LNCaP clone FGC (cell line): Measurements from ENCODE around the gene NECTIN3.

Experiments
- DNase-seq: peaks from one replicate; pipeline ENCODE4 v3.0.0-alpha.2; 2011; ENCODE audit warnings: low read depth
- H3K4me3 ChIP-seq: 2 replicates; pipeline ENCODE4 v1.5.1; 2011; ENCODE audit warnings: mild to moderate bottlenecking, low read depth, low read length, control low read depth
- TF ChIP-seq, protein P1 (sequence below): IDR thresholded peaks from 2 replicates; pipeline ENCODE4 v1.5.1; 2012; ENCODE audit warnings: mild to moderate bottlenecking; ENCODE audit not compliant: control insufficient read depth, insufficient read depth; ENCODE audit errors: extremely low read depth

Gene NECTIN3

DNA sequence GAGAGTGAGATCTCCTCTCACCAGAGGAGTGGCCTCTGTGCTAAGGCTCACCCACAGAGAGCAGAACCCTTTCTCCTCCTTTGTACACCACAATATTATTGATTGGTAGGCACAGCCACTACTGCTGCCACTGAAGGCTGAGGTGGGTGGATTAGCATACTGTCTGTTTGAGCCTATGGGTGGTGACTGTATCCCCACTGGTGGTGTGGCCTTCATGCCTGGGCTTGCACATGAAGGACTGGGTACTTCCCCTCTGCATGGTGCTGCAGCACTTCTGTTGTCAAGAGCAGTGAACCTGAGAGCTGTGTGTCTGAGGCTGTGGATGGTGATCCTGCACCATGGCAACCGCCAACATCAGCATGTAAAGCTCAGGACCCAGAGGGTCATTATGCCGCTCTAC is 35.7 kb upstream of the NECTIN3 start:
- no peak for DNase-seq
- TF ChIP-seq, protein P1, sequence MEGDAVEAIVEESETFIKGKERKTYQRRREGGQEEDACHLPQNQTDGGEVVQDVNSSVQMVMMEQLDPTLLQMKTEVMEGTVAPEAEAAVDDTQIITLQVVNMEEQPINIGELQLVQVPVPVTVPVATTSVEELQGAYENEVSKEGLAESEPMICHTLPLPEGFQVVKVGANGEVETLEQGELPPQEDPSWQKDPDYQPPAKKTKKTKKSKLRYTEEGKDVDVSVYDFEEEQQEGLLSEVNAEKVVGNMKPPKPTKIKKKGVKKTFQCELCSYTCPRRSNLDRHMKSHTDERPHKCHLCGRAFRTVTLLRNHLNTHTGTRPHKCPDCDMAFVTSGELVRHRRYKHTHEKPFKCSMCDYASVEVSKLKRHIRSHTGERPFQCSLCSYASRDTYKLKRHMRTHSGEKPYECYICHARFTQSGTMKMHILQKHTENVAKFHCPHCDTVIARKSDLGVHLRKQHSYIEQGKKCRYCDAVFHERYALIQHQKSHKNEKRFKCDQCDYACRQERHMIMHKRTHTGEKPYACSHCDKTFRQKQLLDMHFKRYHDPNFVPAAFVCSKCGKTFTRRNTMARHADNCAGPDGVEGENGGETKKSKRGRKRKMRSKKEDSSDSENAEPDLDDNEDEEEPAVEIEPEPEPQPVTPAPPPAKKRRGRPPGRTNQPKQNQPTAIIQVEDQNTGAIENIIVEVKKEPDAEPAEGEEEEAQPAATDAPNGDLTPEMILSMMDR: no peak
- no peak overlapping the region for H3K4me3 ChIP-seq

DNA sequence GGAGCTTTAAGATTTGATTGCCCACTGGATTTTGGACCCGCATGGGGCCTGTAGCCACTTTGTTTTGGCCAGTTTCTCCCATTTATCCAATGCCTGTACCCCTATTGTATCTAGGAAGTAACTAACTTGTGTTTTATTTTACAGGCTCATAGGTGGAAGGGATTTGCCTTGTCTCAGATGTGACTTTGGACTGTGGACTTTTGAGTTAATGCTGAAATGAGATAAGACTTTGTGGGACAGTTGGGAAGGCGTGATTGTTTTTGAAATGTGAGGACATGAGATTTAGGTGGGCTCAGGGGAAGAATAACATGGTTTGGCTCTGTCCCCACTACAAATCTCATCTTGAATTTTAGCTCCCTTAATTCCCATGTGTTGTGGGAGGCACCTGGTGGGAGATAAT is 30.7 kb upstream of the NECTIN3 start:
- H3K4me3 ChIP-seq: no peak overlapping the region
- TF ChIP-seq, protein P1: no peak
- no peak for DNase-seq

DNA sequence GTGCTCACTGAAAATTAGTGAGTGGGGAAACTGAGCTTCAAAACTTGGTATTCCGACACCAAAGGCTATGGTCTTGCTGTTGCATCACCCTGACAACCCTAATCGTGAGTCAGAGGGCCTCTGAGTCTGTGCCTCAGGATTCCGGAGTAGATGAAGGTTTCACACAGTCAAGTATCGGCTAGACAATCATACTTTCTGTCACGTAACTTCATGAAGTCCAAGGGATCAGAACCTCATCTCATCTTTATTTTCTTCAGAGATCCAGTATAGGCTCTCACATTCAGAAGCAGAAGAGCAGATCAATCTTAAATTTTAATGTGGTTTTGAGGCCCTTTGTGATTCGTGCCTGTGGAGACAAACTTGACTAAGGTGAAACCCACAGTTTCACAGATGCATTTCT is 26.1 kb upstream of the NECTIN3 start:
- no peak overlapping the region for H3K4me3 ChIP-seq
- DNase-seq: no peak
- TF ChIP-seq, protein P1: no peak

DNA sequence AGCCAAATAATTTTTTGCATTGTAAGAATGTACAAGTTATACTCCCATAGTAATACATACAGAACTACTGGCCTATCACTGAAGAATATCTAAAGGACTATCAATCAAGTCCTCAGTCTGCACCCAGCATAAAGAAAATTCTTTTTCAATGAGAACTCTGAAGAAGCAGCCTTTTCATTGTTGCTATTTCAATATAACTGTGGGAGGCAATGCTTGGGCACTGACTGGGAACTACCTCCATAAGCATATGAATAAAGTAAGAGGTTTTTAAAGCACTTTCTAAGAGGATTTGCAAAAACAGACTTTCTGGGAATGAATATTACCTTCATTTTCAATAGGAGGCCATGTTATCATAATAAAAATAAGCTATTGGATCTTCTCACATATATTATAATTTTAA is 24.6 kb upstream of the NECTIN3 start:
- DNase-seq: no peak
- H3K4me3 ChIP-seq: no peak overlapping the region
- TF ChIP-seq, protein P1: no peak

DNA sequence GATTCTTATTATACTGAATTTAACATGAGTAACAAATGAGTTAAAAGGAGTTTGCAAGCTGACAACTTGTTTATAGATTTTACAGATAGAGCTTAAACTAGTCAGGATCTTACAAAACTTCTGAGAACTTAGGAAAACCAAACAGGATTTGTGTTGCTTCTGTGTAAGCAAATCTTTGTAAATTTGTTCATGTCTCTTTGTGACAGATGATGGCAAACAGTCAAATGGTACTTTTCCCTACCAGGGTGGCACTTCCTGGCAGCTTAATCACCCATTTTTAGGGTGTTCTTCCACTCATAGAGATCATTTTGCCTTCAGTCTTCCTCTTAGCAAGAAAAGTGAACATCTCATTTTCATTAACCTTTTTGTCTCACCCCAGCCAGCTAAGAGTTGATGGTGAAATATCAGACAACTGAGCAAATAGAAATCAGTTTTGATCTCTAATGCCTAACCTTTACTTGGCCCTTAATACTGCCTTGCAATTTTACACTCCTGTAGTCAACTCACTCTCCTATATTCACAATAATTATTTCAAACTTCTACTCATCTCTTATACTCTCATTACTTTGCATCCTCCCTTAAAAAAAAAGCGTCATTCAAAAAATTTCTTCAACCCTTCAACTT is 23.7 kb upstream of the NECTIN3 start:
- no peak for DNase-seq
- TF ChIP-seq, protein P1: no peak
- H3K4me3 ChIP-seq: no peak overlapping the region

DNA sequence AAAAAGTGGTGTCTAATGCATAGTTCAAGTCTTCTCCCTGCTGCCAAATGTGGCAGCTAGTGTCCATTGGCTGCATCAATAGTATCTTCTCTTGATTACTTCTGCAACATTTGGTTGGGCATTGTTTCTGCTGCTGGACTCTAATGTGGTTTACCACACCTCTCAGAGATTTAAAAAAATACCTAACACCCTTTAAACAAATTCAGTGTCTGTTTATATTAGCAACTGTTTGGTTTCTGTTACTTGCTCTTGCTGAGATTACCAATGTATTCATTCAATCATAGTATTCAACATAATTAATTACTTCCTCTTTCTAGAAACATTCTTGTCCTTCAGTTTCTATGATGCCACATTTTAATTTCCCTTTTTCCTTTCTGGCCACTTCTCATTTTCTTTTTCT is 20.3 kb upstream of the NECTIN3 start:
- TF ChIP-seq, protein P1: no peak
- DNase-seq: no peak
- no peak overlapping the region for H3K4me3 ChIP-seq

DNA sequence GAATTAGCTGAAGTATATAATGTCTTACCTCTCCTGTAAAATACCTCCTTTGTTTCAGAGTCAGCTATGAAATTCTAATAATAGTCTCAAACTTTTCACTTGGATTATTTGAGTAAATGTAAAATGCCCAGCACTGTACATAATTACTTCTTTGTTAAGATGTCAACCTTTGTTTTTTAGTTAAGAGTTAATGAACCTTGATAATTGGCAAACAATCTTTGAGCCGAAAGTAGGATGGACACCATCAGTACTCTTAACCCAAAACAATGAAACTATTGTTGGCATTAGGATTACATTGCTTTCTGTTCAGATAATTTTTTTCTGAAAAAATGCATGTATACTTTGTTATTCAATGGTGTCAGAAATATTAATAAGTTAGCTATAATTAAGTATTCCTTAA is 3.0 kb upstream of the NECTIN3 start:
- H3K4me3 ChIP-seq: no peak overlapping the region
- TF ChIP-seq, protein P1: no peak
- DNase-seq: no peak
